B cell (primary cell): ENCODE results near the gene PAK3. TPM values are rescaled to one million over a fixed set of nuclear protein-coding genes. Genes with fewer than 3 reads are reported as not detected.

Source experiments
- ATAC-seq: fragments of 200-7000 bp; cut with Tn5 transposase; one replicate; pipeline ENCODE4 v1.10.0; 2021; ENCODE audit warnings: low read depth, mild to moderate bottlenecking, moderate number of reproducible peaks, moderate library complexity
- CTCF ChIA-PET: fragments of 350-600 bp; sonication (Branson Sonifier 250); formaldehyde crosslinking; loops from one replicate; lab custom pipeline; 2021; ENCODE audit warnings: antibody characterized with exemption, inconsistent platforms; lab: Charles Lee
- POLR2A ChIA-PET: fragments of 350-600 bp; sonication (Branson Sonifier 250); formaldehyde crosslinking; loops from one replicate; lab custom pipeline; 2021; ENCODE audit warnings: antibody characterized with exemption; lab: Charles Lee
- DNase-seq: peaks from one replicate; pipeline ENCODE4 v3.0.0; 2013
- H2AFZ ChIP-seq: 2 replicates; pipeline ENCODE4 v1.6.1; 2012; ENCODE audit warnings: mild to moderate bottlenecking, low read depth, low read length; ENCODE audit not compliant: insufficient read depth, poor library complexity, severe bottlenecking
- H3K27ac ChIP-seq, 2 donors: 1 replicate in 1 of 2; 2 replicates in 1 of 2; pipeline ENCODE4 v1.5.1; 2012 to 2013; ENCODE audit warnings: low read length in 2 of 2, mild to moderate bottlenecking in 2 of 2, moderate library complexity in 1 of 2
- H3K27me3 ChIP-seq, 4 experiments: fragments of 200-600 bp in 1 of 4; sonication (generic) in 1 of 4; replicated peaks in 1 of 4; 1 replicate in 2 of 4; 2 replicates in 2 of 4; pipeline versions ENCODE4 v1.6.1 to v1.7.0; 2013 to 2016; ENCODE audit warnings: low read length in 3 of 4, mild to moderate bottlenecking in 2 of 4, mixed read lengths in 1 of 4, moderate library complexity in 1 of 4; ENCODE audit not compliant: insufficient read depth in 4 of 4, control insufficient read depth in 3 of 4; ENCODE audit errors: control extremely low read depth in 1 of 4
- H3K36me3 ChIP-seq, 2 experiments: replicated peaks in 1 of 2; 1 replicate in 1 of 2; 2 replicates in 1 of 2; pipeline versions ENCODE4 v1.6.1 to v1.7.1; 2013; ENCODE audit warnings: low read length in 1 of 2; ENCODE audit not compliant: insufficient read depth in 2 of 2, control insufficient read depth in 1 of 2; ENCODE audit errors: control extremely low read depth in 1 of 2, extremely low read depth in 1 of 2
- H3K4me1 ChIP-seq, 2 donors: fragments of 200-600 bp in 1 of 2; sonication (generic) in 1 of 2; 1 replicate in 1 of 2; 2 replicates in 1 of 2; pipeline versions ENCODE4 v1.5.1 to v1.6.1; 2013 to 2017; ENCODE audit warnings: low read length in 2 of 2; ENCODE audit not compliant: control insufficient read depth in 2 of 2, insufficient read depth in 2 of 2
- H3K4me2 ChIP-seq: replicated peaks from 2 replicates; pipeline ENCODE3; 2012; ENCODE audit warnings: mild to moderate bottlenecking, low read depth, low read length; ENCODE audit not compliant: poor library complexity, severe bottlenecking
- H3K4me3 ChIP-seq, 5 experiments: fragments of 200-600 bp in 1 of 5; sonication (generic) in 1 of 5; 1 replicate in 3 of 5; 2 replicates in 2 of 5; pipeline versions ENCODE4 v1.5.1 to v1.7.0; 2011 to 2016; ENCODE audit warnings: low read length in 4 of 5, mild to moderate bottlenecking in 4 of 5, low read depth in 2 of 5, control low read depth in 1 of 5, moderate library complexity in 1 of 5; ENCODE audit not compliant: insufficient read depth in 1 of 5; ENCODE audit errors: control extremely low read depth in 1 of 5, extremely low read depth in 1 of 5
- H3K79me2 ChIP-seq: fragments of 200-600 bp; sonication (generic); one replicate; pipeline ENCODE4 v1.6.0; 2016; ENCODE audit warnings: low read length; ENCODE audit not compliant: control insufficient read depth, insufficient read depth
- H3K9ac ChIP-seq: fragments of 200-600 bp; sonication (generic); 2 replicates; pipeline ENCODE4 v1.6.1; 2017; ENCODE audit warnings: mild to moderate bottlenecking, low read length, moderate library complexity
- H3K9me3 ChIP-seq, 3 donors: one replicate each; pipeline versions ENCODE4 v1.6.1 to v1.7.1; 2013; ENCODE audit warnings: low read length in 2 of 3; ENCODE audit not compliant: control insufficient read depth in 2 of 3, insufficient read depth in 1 of 3; ENCODE audit errors: control extremely low read depth in 1 of 3
- H4K20me1 ChIP-seq: 2 replicates; pipeline ENCODE4 v1.6.0; 2012; ENCODE audit warnings: mild to moderate bottlenecking, low read length; ENCODE audit not compliant: insufficient read depth, control insufficient read depth, poor library complexity, severe bottlenecking
- H3K27ac Mint-ChIP-seq: one replicate; pipeline ENCODE4 v1.8.0; 2021; ENCODE audit warnings: mixed read lengths
- H3K27me3 Mint-ChIP-seq: one replicate; pipeline ENCODE4 v1.8.0; 2021; ENCODE audit warnings: mixed read lengths
- H3K4me1 Mint-ChIP-seq: one replicate; pipeline ENCODE4 v1.8.0; 2021; ENCODE audit warnings: mixed read lengths
- H3K4me3 Mint-ChIP-seq: one replicate; pipeline ENCODE4 v1.8.0; 2021; ENCODE audit warnings: mixed read lengths
- H3K9me3 Mint-ChIP-seq: one replicate; pipeline ENCODE4 v1.8.0; 2022; ENCODE audit warnings: mixed read lengths; ENCODE audit not compliant: insufficient read depth
- CTCF ChIP-seq: fragments of 200-600 bp; IDR thresholded peaks from one replicate; pipeline ENCODE4 v1.8.0; 2022; ENCODE audit warnings: antibody characterized with exemption, mild to moderate bottlenecking
- EZH2 ChIP-seq: IDR thresholded peaks from 2 replicates; pipeline ENCODE4 v1.6.1; 2012; ENCODE audit warnings: borderline replicate concordance, low read depth, mild to moderate bottlenecking, moderate library complexity, low read length; ENCODE audit not compliant: insufficient read depth, poor library complexity, severe bottlenecking
- WGBS: methylation state at CpG from one replicate; pipeline ENCODE4 v1.1.5; 2013; ENCODE audit warnings: missing lambda C conversion rate; ENCODE audit not compliant: insufficient coverage; 5-methylcytosine and 5-hydroxymethylcytosine counted together
- intact Hi-C: fragments of 100-400 bp; cut with micrococcal nuclease; formaldehyde crosslinking; loops from one replicate; pipeline ENCODE4 v1.10.0; 2022
- polyA plus RNA-seq: library from polyadenylated mRNA; depleted of rRNA; stranded (reverse); fragments of >200 nt; gene quantifications from 2 replicates; pipeline ENCODE4 v1.2.3, GENCODE V29; 2012
- total RNA-seq, 2 donors: library from RNA; stranded (reverse); fragments of 120-200 nt in 1 of 2; gene quantifications; 1 replicate in 1 of 2; 2 replicates in 1 of 2; pipeline versions ENCODE4 v1.2.3 to v1.2.4, GENCODE V29; 2013 to 2022

PAK3 gene
- total and polyA plus RNA-seq, 2 donors (not counting 1 experiment from before 2014, with no cell fraction given) = 0.17 TPM; not detected in 1

DNA sequence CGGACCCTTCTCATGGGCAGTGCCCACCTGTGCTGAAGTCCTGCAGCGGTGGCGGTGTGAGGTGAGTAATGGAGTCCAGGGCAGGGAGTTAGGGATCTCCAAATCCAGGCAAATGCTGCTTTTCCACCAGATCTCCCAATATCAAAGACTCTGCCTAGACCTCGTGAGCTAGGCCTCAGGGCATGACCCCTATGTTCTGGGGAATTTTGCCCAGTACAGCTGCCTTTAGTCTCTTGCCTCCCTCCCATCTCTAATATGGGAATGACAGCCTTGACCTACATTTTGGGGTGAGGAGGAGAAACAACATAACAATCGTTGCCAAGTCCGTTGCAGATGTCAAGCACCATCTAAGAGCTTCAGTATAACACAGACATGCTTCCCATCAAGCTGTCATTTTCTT is 7.3 kb downstream of the PAK3 start:
- Histone ChIP-seq H3K9ac (no peak overlapping the region), H2AFZ (no peak overlapping the region), H3K4me1 (peaks cover 8% of the 10 kb centered on the region in 2 donors), H3K9me3 (no peaks in the 10 kb centered on the region), H3K36me3 (no peaks in the 10 kb centered on the region), H3K27me3 (peaks cover 0 to 5% (median 0%) of the 10 kb centered on the region in 4 experiments), H4K20me1 (no peaks in the 10 kb centered on the region), H3K4me3 (no peak overlapping the region), H3K79me2 (no peaks in the 10 kb centered on the region), H3K4me2 (no peak overlapping the region), H3K27ac (no peak overlapping the region)
- no peak overlapping the region for H3K27ac Mint-ChIP-seq
- TF ChIP-seq CTCF (no peak), EZH2 (no peak)
- intact Hi-C loops = no loop called here
- H3K4me1 Mint-ChIP-seq = peaks cover 6% of the 10 kb centered on the region
- 83% methylated on average over 1 of the region's 6 CpGs for WGBS
- no peak for ATAC-seq
- POLR2A ChIA-PET = no interaction called here
- no peaks in the 10 kb centered on the region for H3K9me3 Mint-ChIP-seq
- CTCF ChIA-PET = interaction anchor here (0.6 to 1.2 kb wide), 2 partner anchors 21 to 239 kb away, joined by 3 read pairs; no protein-coding TSS in a partner anchor
- no peak overlapping the region for H3K4me3 Mint-ChIP-seq
- no peak for DNase-seq
- peaks cover 3% of the 10 kb centered on the region for H3K27me3 Mint-ChIP-seq

DNA sequence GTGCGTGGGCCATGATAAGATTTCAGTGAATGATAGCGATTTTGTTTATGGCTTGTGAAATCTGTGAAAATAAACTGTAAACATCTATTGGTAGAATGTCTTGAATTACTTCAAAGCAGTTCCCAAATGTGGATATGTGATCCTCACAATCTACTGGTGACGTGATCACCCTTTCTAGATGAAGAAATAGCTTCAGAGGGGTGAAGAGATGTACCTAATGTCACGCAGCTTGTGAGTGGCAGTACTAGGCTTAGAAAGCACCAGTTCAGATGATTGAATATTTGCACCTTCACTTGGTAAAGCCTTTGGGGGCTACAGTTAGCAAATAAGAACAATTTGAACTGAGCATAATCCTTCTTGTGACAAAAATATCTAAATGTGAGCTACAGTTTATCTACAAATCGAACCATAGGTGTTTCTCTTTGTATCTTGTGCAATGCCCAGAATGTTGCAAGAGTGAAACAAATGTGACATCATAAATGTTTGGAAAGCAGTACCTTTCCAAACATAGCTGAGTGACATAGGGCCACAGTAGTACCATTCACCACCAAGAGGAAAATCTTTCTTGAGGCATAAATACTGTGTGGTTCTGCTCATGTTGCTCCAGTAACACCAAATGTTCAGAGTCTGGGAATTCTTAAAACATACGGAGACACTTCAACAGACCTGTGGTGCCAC is 14.2 kb downstream of the PAK3 start:
- CTCF ChIA-PET = no interaction called here

More for the DNA sequence above, 14.2 kb downstream of the PAK3 start:
- H4K20me1 ChIP-seq = no peaks in the 10 kb centered on the region
- no peaks in the 10 kb centered on the region for H3K27me3 ChIP-seq
- H3K4me3 ChIP-seq = no peak overlapping the region
- POLR2A ChIA-PET = no interaction called here
- Mint-ChIP-seq H3K27me3 (no peaks in the 10 kb centered on the region), H3K27ac (no peak overlapping the region), H3K4me1 (no peaks in the 10 kb centered on the region), H3K4me3 (no peak overlapping the region), H3K9me3 (no peaks in the 10 kb centered on the region)
- no peak overlapping the region for H3K9ac ChIP-seq
- H3K36me3 ChIP-seq = no peaks in the 10 kb centered on the region
- no peak overlapping the region for H2AFZ ChIP-seq
- no peak overlapping the region for H3K27ac ChIP-seq
- TF ChIP-seq EZH2 (no peak), CTCF (no peak)
- no CpG with 5 or more reads among the region's 6 CpGs for WGBS
- no peaks in the 10 kb centered on the region for H3K4me1 ChIP-seq
- ATAC-seq (no peak), DNase-seq (no peak)
- no peak overlapping the region for H3K4me2 ChIP-seq
- intact Hi-C loops = no loop called here
- no peaks in the 10 kb centered on the region for H3K9me3 ChIP-seq
- H3K79me2 ChIP-seq = no peaks in the 10 kb centered on the region
